Renal pelvis (tissue), 4 donors: Measurements from ENCODE around the gene ARHGAP6. TPM values are rescaled to one million over a fixed set of nuclear protein-coding genes. Genes with fewer than 3 reads are reported as not detected.
"Not testable (repeated sequence)": the region's sequence is repeated elsewhere in the genome, so short reads cannot be mapped to it uniquely, and the experiment has no call there.

Experiments used
- DNase-seq: peaks from one replicate; pipeline ENCODE4 v3.0.0-alpha.2; 2013
- polyA plus RNA-seq, 3 donors: library from polyadenylated mRNA; unstranded; fragments of 120-200 nt; gene quantifications; one replicate each; pipeline ENCODE4 v1.2.1, GENCODE V29; 2013; ENCODE audit not compliant: insufficient read length in 3 of 3

Gene ARHGAP6
- polyA plus RNA-seq, 3 donors, result 13.4 to 16.6 (median 14.8) TPM

- no peak for DNase-seq
Observed at GRCh38 chrX:11579636-11580600, 85.8 kb downstream of the ARHGAP6 start.

- DNase-seq, result not testable (repeated sequence)
Observed at GRCh38 chrX:11578301-11578700, 87.4 kb downstream of the ARHGAP6 start.

DNA sequence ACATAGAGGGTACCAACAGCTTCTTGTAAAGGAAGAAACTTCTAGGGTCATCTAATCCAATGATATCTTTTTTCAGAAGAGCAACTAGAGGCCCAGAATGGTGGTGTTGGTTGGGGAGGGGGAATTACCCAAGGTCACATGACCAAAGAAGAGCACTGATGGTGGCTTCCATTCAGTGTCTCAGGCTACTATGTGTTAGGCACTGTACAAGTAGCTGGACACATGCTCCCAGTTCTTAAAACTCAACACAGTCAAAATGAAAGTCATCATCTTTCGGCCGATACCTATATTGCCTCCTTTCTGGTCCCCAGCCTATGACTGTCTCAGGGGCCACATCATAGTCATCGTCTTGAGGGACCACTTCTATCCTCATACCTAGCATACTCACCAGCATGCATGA, 88.1 kb downstream of the ARHGAP6 start:
- no peak for DNase-seq

GRCh38 chrX:11575332-11575731, 90.4 kb downstream of the ARHGAP6 start:
- DNase-seq, result no peak

GRCh38 chrX:11567528-11568220, 98.0 kb downstream of the ARHGAP6 start:
- no peak for DNase-seq

GRCh38 chrX:11566789-11567188, 98.9 kb downstream of the ARHGAP6 start:
- no peak for DNase-seq

- DNase-seq, result no peak
Observed at GRCh38 chrX:11566173-11566572, 99.5 kb downstream of the ARHGAP6 start.

- no peak for DNase-seq
Observed at GRCh38 chrX:11564546-11564945, 101.2 kb downstream of the ARHGAP6 start.

- DNase-seq, result no peak
Observed at GRCh38 chrX:11562570-11562969, 103.2 kb downstream of the ARHGAP6 start.

- DNase-seq, result no peak
Observed at GRCh38 chrX:11558972-11559371, 106.7 kb downstream of the ARHGAP6 start.

DNA sequence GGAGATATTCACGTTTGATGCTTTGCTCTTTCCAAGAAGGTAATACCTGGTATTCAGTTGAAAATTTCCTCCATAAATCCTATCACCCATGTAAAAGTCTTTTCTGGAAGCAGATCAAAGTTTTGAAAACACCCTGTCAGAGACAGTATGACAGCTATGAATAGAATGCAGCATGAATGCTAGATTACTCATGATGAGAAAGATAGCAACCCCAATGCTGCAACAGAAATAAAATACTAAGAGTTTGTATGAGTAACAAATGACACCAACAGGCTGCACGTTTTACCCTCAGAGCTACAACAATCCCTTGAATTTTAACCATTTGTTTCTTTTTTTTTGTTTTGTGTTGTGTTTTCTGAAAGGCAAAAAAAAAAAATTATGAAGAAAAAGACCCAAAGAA, 108.6 kb downstream of the ARHGAP6 start:
- no peak for DNase-seq

- DNase-seq, result no peak
Observed at GRCh38 chrX:11555759-11556158, 110.0 kb downstream of the ARHGAP6 start.

- DNase-seq, result no peak
Observed at GRCh38 chrX:11553594-11553993, 112.1 kb downstream of the ARHGAP6 start.

- DNase-seq, result no peak
Observed at GRCh38 chrX:11551151-11551550, 114.6 kb downstream of the ARHGAP6 start.

GRCh38 chrX:11546917-11547316, 118.8 kb downstream of the ARHGAP6 start:
- DNase-seq, result no peak

DNA sequence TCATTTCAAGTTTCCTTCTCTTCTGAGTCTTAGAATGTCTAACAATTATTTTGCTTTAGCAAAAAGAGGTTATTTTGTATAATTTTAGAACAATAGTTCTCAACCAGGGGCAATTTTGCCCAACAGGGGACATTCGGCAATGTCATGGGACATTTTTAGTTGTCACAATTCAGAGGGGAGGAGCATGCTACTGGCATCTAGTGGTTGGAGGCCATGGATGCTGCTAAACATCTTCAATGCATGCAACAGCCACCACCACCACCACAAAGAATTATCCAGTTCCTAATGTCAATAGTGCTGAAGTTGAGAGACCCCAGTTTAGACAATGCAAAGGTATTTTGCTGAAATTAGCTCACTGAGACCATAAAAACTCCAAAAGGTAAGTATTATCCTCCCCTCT, 122.5 kb downstream of the ARHGAP6 start:
- DNase-seq, result no peak

- DNase-seq, result no peak
Observed at GRCh38 chrX:11541510-11541909, 124.2 kb downstream of the ARHGAP6 start.

DNA sequence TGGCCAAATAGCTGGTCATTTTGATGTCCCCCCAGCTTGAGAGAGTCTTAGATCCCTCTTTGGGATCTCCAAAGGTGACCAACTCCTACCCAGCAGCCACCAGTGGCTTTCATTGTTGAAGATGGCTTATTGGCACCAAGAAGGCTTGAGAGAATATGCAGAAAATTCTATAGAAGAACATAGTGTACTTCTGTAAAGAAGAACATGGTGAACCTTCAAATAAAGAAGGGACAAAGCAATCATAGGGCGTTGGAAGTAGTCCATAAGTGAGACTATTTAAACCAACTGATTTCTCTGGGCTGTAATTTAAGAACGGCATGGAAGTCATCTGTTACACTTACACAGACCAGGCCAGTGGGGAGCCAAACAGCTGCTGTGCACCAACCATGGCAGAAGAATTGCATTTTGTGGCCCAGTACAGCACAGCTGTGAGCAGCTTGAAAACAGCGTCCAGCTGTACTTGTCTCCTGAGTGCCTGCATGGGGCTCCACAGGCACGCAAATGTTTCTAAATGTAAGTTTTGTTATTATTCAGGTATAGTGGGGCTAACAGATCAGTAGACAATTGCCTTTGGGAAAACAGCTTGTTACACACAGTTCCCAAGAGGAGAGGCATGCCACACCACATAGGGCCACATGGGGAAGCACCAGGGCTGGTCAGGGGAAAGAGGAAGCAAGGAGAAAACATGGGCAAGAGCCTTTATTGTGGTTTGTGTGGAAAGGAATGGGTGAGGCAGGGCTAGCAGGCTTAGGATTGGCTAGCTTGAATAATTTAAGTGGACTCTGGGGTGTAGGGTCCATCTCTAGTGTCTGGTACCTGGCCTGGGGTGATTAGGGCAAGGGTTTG, 125.0 kb downstream of the ARHGAP6 start:
- no peak for DNase-seq

DNA sequence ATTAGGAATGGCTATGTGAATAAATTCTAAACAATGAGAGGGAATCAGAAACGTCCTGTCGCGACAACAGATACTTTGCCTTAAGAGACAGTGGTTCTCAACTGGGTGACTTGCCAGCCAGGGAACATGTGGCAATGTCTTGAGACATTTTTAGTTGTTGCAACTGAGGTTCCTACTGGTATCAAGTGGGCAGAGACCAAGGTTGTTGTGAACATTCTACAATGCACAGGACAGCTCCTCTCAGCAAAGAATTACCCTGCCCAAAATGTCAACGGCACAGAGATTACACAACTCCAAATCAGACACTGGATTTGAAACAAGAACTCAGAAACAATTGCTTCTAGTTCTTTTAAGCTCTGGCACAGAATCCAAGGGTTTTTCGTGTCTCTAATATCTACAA, 128.6 kb downstream of the ARHGAP6 start:
- no peak for DNase-seq

GRCh38 chrX:11535156-11535919, 130.4 kb downstream of the ARHGAP6 start:
- no peak for DNase-seq

GRCh38 chrX:11533199-11533651, 132.5 kb downstream of the ARHGAP6 start:
- peak; percentile 79 for DNase-seq
